ENCODE results near the gene PTGES. TPM values are rescaled to one million over a fixed set of nuclear protein-coding genes. Genes with fewer than 3 reads are reported as not detected.

The PTGES gene
- total and polyA plus RNA-seq, 9 of the 15 experiments (the other 6 are each of a cell fraction or from before 2014, with no cell fraction given): 0.13 TPM; not detected in 8

DNA sequence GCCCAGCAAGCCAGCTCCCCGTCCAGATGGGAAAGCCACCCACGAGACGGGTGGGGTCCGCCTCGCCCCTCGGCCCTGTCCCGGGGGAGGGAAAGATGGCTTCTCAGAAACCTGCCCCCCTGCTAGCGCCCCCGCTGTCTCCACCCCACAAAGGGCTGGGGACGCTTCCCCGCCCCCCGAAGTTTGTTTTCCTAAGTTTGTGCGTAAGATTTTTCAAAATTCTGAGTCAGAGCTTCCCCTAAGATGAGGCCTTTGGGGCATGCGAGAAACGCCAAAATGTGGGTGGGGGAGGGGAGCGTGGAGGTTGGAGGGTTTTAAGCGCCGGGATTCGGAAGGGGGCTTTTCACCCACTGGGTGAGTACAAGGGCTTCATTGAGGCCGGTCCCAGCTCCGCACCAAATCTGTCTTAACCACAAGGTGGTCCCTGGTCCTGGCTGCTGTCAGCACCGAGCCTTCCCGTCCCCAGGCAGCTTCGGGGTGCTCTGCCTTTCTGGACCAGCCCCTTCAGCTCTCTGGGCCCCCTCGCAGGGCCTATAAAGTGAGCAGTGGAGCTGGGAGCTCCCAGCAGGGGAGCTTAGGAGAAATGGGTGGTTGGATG lies 55.1 kb downstream of the PTGES start:
- POLR2A ChIA-PET: interaction anchor here (0.7 to 1.8 kb wide), 3 partner anchors 11 to 15 kb away, joined by 3 to 4 read pairs (median 3); no protein-coding TSS in a partner anchor
- Histone ChIP-seq H3K9me3 (replicated peaks; ENCODE audit: control insufficient read depth, insufficient read depth, low read depth, low read length) (no peaks in the 10 kb centered on the region), H3K79me2 (ENCODE audit: control insufficient read depth, insufficient read depth, low read length) (no peaks in the 10 kb centered on the region), H2AFZ (ENCODE audit: low read depth, low read length) (no peak overlapping the region), H3K9me1 (ENCODE audit: control insufficient read depth, insufficient read depth, low read length) (no peaks in the 10 kb centered on the region), H4K20me1 (replicated peaks; ENCODE audit: control insufficient read depth, insufficient read depth, low read length) (0 out of 2 replicates have a peak, but pooled peaks cover 8% of the 10 kb centered on the region), H3K4me2 (ENCODE audit: insufficient read depth, low read length) (no peak overlapping the region), H3K36me3 (ENCODE audit: control insufficient read depth, insufficient read depth, low read length) (no peaks in the 10 kb centered on the region), H3K9ac (ENCODE audit: insufficient read depth in 1 of 2, low read depth in 2 of 2, low read length in 2 of 2) (no peak overlapping the region), H3K4me1 (replicated peaks in 1 of 2; ENCODE audit: control insufficient read depth in 2 of 2, insufficient read depth in 2 of 2, low read length in 2 of 2) (peaks cover 0 to 14% of the 10 kb centered on the region in 2 experiments; a peak in 2 of 5 replicates), H3K27me3 (ENCODE audit: control insufficient read depth in 2 of 2, insufficient read depth in 2 of 2, low read length in 2 of 2) (peaks cover 66 to 85% of the 10 kb centered on the region in 2 experiments), H3K27ac (ENCODE audit: extremely low read depth, low read depth, low read length) (no peak overlapping the region), H3K4me3 (no peak overlapping the region)
- FAIRE-seq (no peak), ATAC-seq (no peak), DNase-seq (ENCODE audit: extremely low read depth in 1 of 4, low spot score in 3 of 4) (no peak)
- WGBS (ENCODE audit: insufficient coverage, low coverage, missing lambda C conversion rate): 10% methylated on average over 25 of the region's 25 CpGs
- in situ Hi-C loops (cut with MboI) (no loop called here), intact Hi-C loops (cut with micrococcal nuclease) (loop anchor here (5.0 kb wide), 1 partner anchor 55 kb away; the partner anchor contains the start of gene ASB6)
- BruUV-seq (replicated peaks): no TSS peak
- CTCF ChIA-PET (ENCODE audit: low intra/inter-chr PET ratio): no interaction called here
- no peak for TF ChIP-seq FOSL1 (tag; conservative IDR thresholded peaks at IDR 0.05)
- TF ChIP-seq ZKSCAN1 (IDR thresholded peaks at IDR 0.05; ENCODE audit: low read depth, low read length): no peak
- TF ChIP-seq, protein P1, sequence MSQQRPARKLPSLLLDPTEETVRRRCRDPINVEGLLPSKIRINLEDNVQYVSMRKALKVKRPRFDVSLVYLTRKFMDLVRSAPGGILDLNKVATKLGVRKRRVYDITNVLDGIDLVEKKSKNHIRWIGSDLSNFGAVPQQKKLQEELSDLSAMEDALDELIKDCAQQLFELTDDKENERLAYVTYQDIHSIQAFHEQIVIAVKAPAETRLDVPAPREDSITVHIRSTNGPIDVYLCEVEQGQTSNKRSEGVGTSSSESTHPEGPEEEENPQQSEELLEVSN (IDR thresholded peaks at IDR 0.05; ENCODE audit: borderline replicate concordance in 1 of 2, extremely low read depth in 1 of 2, insufficient read depth in 1 of 2, insufficient read length in 1 of 2, low read depth in 1 of 2, low read length in 1 of 2, poor library complexity in 1 of 2, severe bottlenecking in 1 of 2): no peak
- no peak for TF ChIP-seq ESRRA (IDR thresholded peaks at IDR 0.05; ENCODE audit: borderline replicate concordance, low read depth)
- no peak for TF ChIP-seq SFPQ (IDR thresholded peaks at IDR 0.05; ENCODE audit: low read depth, low read length)
- TF ChIP-seq BDP1 (IDR thresholded peaks at IDR 0.05; ENCODE audit: insufficient read depth, insufficient read length): no peak
- TF ChIP-seq CEBPZ (IDR thresholded peaks at IDR 0.05; ENCODE audit: borderline replicate concordance, low read depth, low read length): no peak
- no peak for TF ChIP-seq BCOR (IDR thresholded peaks at IDR 0.05)
- TF ChIP-seq ZNF239 (CRISPR knock-in tag; IDR thresholded peaks at IDR 0.05): no peak
- no peak for TF ChIP-seq TEAD2 (tag; IDR thresholded peaks at IDR 0.05)
- TF ChIP-seq MNT (conservative IDR thresholded peaks at IDR 0.05): no peak
- TF ChIP-seq ZNF12 (CRISPR knock-in tag; IDR thresholded peaks at IDR 0.05): no peak
